ENCODE data around the gene RYR1.

DNA sequence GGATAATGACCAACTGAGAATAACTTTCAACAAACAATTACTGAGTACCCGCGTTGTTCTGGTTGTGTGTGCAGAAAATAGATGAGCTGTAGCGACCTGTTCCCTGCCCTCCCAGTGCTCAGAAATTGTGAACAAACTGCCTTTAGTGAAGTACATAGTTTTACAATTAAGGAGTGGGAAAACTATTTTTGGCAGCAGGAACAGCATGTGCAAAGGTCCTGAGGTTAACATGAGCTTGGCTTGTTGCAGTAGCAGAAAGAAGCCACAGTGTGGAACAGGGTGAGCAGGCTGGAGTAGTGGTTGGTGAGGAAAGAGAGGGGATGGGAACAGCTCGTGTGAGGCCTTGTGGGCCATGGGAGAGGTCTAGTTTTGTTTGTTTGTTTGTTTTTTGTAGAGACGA is 16.0 kb downstream of the RYR1 start:
- TF ChIP-seq CTCF (IDR thresholded peaks at IDR 0.05), result no peak
- TF ChIP-seq POLR2A (IDR thresholded peaks at IDR 0.05), result no peak

Data from thyroid gland (tissue), 4 donors.